ENCODE data around the gene FSD1.
A peak's percentile ranks its signal among the peaks of the same experiment; 100 is the strongest.
"Not testable (repeated sequence)": the region's sequence is repeated elsewhere in the genome, so short reads cannot be mapped to it uniquely, and the experiment has no call there.

The FSD1 gene

GRCh38 chr19:4279530-4280422 lies 24.6 kb upstream of the FSD1 start:
- Histone ChIP-seq H3K36me3 (peaks cover 39% of the 10 kb centered on the region), H3K4me1 (peaks cover 8% of the 10 kb centered on the region), H3K4me3 (ENCODE audit: low read depth, low read length) (peak overlapping the region; percentile 91), H3K27me3 (no peaks in the 10 kb centered on the region), H3K9me3 (no peaks in the 10 kb centered on the region)
- TF ChIP-seq CTCF (IDR thresholded peaks at IDR 0.05; ENCODE audit: low read depth, low read length): peak; percentile 11; the same call in 1 of the 2 replicates
- no peak for DNase-seq

- peaks cover 3% of the 10 kb centered on the region for H3K4me1 ChIP-seq
- peaks cover 76% of the 10 kb centered on the region for H3K36me3 ChIP-seq
- H3K9me3 ChIP-seq: no peaks in the 10 kb centered on the region
- no peaks in the 10 kb centered on the region for H3K27me3 ChIP-seq
- no peak overlapping the region for H3K4me3 ChIP-seq (ENCODE audit: low read depth, low read length)
- TF ChIP-seq CTCF (IDR thresholded peaks at IDR 0.05; ENCODE audit: low read depth, low read length): no peak
- peak; percentile 81 for DNase-seq
Observed at GRCh38 chr19:4284176-4284958, 20.0 kb upstream of the FSD1 start.

- H3K27me3 ChIP-seq: no peaks in the 10 kb centered on the region
- no peak overlapping the region for H3K4me3 ChIP-seq (ENCODE audit: low read depth, low read length)
- TF ChIP-seq CTCF (IDR thresholded peaks at IDR 0.05; ENCODE audit: low read depth, low read length): no peak
Observed at GRCh38 chr19:4284974-4285373, 19.4 kb upstream of the FSD1 start.

GRCh38 chr19:4286141-4286540 lies 18.3 kb upstream of the FSD1 start:
- peaks cover 83% of the 10 kb centered on the region for H3K36me3 ChIP-seq
- not testable (repeated sequence) for H3K9me3 ChIP-seq; DNase-seq; H3K4me1 ChIP-seq; H3K27me3 ChIP-seq; H3K4me3 ChIP-seq (ENCODE audit: low read depth, low read length)

More at GRCh38 chr19:4284974-4285373, 19.4 kb upstream of the FSD1 start:
- peaks cover 3% of the 10 kb centered on the region for H3K4me1 ChIP-seq
- DNase-seq: no peak
- H3K9me3 ChIP-seq: no peaks in the 10 kb centered on the region
- H3K36me3 ChIP-seq: peaks cover 75% of the 10 kb centered on the region

GRCh38 chr19:4288091-4288777 lies 16.2 kb upstream of the FSD1 start:
- no peak for DNase-seq
- Histone ChIP-seq H3K4me3 (ENCODE audit: low read depth, low read length) (no peak overlapping the region), H3K27me3 (no peaks in the 10 kb centered on the region), H3K36me3 (peaks cover 70% of the 10 kb centered on the region), H3K9me3 (no peaks in the 10 kb centered on the region), H3K4me1 (peaks cover 11% of the 10 kb centered on the region)
- no peak for TF ChIP-seq CTCF (IDR thresholded peaks at IDR 0.05; ENCODE audit: low read depth, low read length)

GRCh38 chr19:4291184-4291732 lies 13.1 kb upstream of the FSD1 start:
- Histone ChIP-seq H3K9me3 (no peaks in the 10 kb centered on the region), H3K4me3 (ENCODE audit: low read depth, low read length) (no peak overlapping the region), H3K27me3 (no peaks in the 10 kb centered on the region), H3K36me3 (peaks cover 41% of the 10 kb centered on the region), H3K4me1 (peaks cover 8% of the 10 kb centered on the region)
- TF ChIP-seq CTCF (IDR thresholded peaks at IDR 0.05; ENCODE audit: low read depth, low read length): no peak
- DNase-seq: no peak

Measured in BE2C (cell line).